Activated CD4-positive, alpha-beta T cell treated with anti-CD3 and anti-CD28 coated beads for 24 hours (primary cell): ENCODE measurements around the gene GDI1.
"Not testable (repeated sequence)": the region's sequence is repeated elsewhere in the genome, so short reads cannot be mapped to it uniquely, and the experiment has no call there.

ENCODE experiments used
- DNase-seq, 2 donors: peaks; one replicate each; pipeline ENCODE4 v3.0.0-alpha.2; 2020; ENCODE audit warnings: low read depth in 2 of 2

GDI1 gene

GRCh38 chrX:154436983-154437752, at the start of gene GDI1:
Gene GDI1 (plus strand): TSS chrX:154437154. CDS start chrX:154437255, 101 bp downstream.
- DNase-seq, result peak in 1 of 2 donors; percentile 40

- not testable (repeated sequence) for DNase-seq
Measured at GRCh38 chrX:154388094-154388493, 48.9 kb upstream of the GDI1 start.

- DNase-seq, result not testable (repeated sequence)
Measured at GRCh38 chrX:154388649-154389048, 48.3 kb upstream of the GDI1 start.

GRCh38 chrX:154389812-154390747, 46.9 kb upstream of the GDI1 start:
- not testable (repeated sequence) for DNase-seq

GRCh38 chrX:154396363-154396762, 40.6 kb upstream of the GDI1 start:
- DNase-seq, result not testable (repeated sequence)

- peak in 1 of 2 donors; percentile 47 for DNase-seq
Measured at GRCh38 chrX:154396973-154397887, 39.7 kb upstream of the GDI1 start.

- peak; percentile 77 to 80 for DNase-seq
Measured at GRCh38 chrX:154397888-154398667, 38.9 kb upstream of the GDI1 start, which contains the start of gene RPL10. Gene RPL10 (plus strand): TSS chrX:154398377. CDS start chrX:154398520, 143 bp downstream.

- peak; percentile 67 to 71 for DNase-seq
Measured at GRCh38 chrX:154398668-154399526, 38.1 kb upstream of the GDI1 start.

DNA sequence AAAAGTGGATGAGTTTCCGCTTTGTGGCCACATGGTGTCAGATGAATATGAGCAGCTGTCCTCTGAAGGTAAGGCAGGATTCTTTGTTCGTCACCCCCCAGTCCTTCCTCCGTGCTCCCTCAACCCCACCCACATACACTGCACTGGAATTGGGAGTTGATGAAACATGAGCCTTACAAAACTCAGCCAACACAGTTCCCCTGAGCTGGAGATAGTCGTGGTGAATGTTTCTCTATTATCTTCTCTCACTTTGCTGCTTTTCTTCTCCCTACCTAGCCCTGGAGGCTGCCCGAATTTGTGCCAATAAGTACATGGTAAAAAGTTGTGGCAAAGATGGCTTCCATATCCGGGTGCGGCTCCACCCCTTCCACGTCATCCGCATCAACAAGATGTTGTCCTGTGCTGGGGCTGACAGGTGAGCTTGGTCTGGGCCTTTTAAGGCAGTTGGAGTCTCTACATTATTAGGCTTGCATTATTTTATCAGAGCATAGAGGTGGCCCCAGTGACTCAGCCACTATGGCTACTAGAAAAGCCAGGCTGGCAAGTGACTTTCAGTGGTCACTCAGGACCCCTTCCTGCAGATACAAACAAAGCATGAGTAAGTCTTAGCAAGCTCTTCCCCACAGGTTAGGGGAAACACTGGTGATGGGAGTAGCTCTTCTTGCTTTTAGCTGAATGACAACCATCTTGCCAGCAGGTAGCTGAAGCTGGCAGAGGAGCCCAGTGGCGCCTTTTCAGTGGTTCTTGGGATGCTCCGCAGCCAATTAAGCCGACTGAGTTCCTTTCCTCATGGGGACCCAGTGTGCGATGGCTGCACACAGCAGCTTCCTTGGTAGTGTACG, 37.2 kb upstream of the GDI1 start:
- DNase-seq, result no peak

GRCh38 chrX:154400369-154400817, 36.6 kb upstream of the GDI1 start:
- not testable (repeated sequence) for DNase-seq

DNA sequence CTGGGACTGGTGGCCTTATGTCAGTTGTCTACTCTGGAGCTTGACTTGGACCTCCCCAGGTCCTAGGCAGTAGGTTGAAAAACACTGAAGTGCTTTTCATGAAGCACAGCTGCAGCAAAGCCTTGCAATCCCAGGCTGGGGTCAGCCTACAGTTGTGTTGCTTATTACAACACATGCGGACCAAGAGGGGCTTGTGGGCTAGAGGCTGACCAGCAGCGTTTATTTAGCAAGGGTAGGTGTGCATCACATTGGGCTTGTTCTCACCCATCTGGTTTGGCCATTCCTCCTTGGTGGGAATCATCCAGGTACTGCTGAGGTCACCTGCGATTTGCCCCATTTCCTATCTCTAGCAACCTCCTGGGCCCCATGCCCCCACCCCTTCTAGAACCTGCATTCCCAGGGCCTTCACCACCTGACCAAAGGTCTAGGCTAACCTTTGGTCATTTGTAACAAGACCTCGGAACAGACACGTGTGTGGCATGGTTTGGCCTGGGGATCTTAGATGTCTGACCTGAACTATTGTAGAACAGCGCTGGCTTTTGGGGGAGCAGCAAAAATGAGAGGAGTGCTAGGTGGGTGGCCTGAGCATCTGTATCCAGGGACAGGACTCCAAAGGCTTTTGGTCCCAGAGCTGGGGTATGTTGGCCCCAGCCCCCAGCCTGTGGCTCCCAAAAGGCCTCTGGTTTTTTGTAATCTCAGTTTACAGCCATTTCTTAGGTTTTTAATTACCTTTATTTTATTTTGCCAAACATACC, 35.7 kb upstream of the GDI1 start:
- no peak for DNase-seq

DNA sequence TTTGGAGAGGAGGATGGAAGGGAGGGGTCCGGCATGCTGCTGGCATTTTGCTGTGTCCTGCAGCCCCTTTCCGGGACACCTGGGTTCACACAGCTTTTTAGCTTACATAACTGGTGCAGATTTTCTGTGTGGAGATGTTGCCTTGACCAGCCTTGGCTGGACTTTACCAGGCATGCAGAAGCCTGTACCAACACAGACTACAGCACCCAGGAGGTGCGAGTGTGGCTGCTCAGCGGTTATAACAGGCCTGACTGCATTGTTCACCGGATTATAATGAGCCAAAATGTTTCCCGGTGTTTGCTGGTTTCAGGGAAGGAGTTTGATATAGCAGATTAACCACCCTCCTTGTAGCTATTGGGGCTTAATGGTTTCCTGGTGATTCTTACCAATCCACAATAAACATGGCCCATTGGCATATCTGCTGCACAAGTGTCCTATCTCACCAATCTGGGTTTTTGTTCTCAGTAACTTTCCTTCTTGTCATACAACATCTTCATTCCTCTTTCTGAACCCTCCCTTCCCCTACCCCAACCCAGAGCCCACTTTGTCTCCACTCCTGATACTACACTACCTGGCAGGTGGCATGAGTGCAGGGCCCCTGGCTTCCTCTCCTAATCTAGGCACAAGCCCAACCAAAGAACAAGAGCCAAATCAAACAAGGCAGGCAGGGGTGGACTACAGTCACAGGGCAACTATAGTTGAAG, 34.9 kb upstream of the GDI1 start:
- DNase-seq, result no peak

DNA sequence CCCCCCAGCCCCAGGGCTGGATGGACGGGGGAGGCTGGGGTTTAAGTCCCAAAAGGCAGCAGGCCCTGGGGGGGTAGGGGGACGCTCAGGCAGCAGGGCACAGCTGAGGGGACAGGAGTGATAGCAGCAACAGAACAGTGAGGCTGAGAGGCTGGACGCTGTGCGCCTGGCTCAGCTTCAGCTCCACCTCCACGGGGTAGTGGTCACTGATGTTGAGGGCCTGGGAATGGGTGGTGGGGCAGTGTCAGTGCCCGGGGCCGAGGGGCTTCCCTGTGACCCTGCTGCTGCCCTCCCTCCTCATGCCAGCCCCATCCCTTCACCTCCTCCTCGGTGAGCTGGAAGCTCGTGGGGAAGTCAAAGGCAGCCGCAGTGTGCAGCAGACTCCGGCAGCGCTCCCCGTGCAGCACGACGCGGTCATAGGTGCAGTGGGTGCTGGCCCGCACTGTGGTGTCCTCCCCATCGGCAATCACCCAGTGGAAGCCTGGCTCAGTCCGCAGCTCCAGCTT, 34.3 kb upstream of the GDI1 start:
- no peak for DNase-seq

- DNase-seq, result no peak
Measured at GRCh38 chrX:154403192-154403591, 33.8 kb upstream of the GDI1 start.

DNA sequence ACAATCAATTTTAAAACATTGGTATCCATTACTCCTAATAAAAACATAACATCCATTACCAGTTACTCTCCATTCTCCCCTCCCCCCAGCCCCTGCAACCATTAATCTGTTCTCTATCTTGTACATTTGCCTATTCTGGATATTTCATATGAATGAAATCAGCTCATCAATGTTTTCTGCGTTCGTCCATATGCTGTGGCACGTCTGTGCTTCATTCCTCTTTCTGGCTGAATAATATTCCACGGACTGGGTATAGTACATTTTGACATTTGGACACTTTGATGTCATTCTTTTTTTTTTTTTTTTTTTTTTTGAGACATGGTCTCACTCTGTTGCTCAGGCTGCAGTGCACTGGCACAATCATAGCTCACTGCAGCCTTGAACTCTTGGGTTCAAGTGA, 33.1 kb upstream of the GDI1 start:
- no peak for DNase-seq

DNA sequence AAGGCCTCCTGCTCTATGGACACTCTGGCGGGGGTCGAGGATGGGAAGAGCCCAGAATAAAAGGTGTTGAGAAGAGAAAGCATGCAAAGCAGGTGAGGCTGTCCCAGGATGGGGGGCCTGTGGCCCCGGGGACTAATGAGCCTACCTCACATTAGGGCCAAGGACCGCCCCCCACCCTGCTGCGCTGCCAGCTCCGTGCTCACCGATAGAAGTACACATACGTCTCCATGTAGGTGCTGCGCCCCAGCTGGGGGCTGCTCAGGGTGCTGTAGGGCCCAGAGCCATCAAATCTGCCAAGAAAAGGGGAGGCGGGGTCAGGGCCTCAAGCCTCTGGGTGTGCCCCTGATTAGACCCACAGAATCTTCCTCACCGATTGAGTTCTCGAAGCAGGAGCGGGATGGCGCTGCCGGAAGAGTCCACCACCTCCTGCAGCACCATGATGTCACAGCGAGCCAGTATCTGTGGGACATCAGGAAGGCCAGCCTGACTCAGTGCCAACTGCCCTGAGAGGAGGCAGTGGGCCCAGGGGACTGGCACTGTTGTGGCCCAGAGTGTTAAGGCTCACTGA, 32.2 kb upstream of the GDI1 start:
- DNase-seq, result no peak
